AG04449 (cell line): ENCODE measurements around the gene RMI1.

Source experiments
- CTCF ChIA-PET: fragments of 350-600 bp; formaldehyde crosslinking; extraction: SDS; loops from one replicate; lab custom pipeline; 2021; ENCODE audit warnings: antibody characterized with exemption; lab: Yijun Ruan, JAX
- POLR2A ChIA-PET: fragments of 400-600, 350-600 bp; formaldehyde crosslinking; extraction: SDS; loops from one replicate; lab custom pipeline; 2020; ENCODE audit warnings: antibody characterized with exemption, inconsistent platforms; lab: Yijun Ruan, JAX
- DNase-seq: peaks from one replicate; pipeline ENCODE4 v3.0.0-alpha.2; 2010; ENCODE audit warnings: low read depth, low spot score
- H3K4me3 ChIP-seq: 2 replicates; pipeline ENCODE4 v1.5.1; 2011; ENCODE audit warnings: low read depth, mild to moderate bottlenecking, control low read depth, low read length
- TF ChIP-seq, protein P1 (sequence below): IDR thresholded peaks from one replicate; pipeline ENCODE4 v1.5.1; 2011; ENCODE audit warnings: mild to moderate bottlenecking, moderate library complexity, low read length, control low read depth, inconsistent platforms; ENCODE audit not compliant: insufficient read depth; ENCODE audit errors: missing control alignments

The RMI1 gene

DNA sequence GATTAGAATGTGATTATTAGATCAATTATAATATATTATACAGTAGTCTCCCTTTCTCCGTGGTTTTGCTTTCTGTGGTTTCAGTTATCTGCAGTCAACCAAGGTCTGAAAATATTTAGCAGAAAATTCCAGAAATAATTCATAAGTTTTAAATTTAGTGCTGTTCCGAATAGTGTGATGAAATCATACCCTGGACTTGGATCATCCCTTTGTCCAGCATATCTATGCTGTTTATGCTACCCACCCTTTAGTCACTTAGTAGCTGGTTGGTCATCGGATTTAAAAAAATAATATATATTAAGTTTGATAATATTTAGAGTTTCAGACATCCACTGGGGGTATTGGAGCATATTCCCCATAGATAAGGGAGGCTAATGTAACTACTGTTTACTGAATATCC is 19.6 kb downstream of the RMI1 start:
- POLR2A ChIA-PET, result no interaction called here
- CTCF ChIA-PET, result interaction anchor here (1.2 kb wide), 1 partner anchor 261 kb away, joined by 5 read pairs; no protein-coding TSS in a partner anchor
- TF ChIP-seq, protein P1, sequence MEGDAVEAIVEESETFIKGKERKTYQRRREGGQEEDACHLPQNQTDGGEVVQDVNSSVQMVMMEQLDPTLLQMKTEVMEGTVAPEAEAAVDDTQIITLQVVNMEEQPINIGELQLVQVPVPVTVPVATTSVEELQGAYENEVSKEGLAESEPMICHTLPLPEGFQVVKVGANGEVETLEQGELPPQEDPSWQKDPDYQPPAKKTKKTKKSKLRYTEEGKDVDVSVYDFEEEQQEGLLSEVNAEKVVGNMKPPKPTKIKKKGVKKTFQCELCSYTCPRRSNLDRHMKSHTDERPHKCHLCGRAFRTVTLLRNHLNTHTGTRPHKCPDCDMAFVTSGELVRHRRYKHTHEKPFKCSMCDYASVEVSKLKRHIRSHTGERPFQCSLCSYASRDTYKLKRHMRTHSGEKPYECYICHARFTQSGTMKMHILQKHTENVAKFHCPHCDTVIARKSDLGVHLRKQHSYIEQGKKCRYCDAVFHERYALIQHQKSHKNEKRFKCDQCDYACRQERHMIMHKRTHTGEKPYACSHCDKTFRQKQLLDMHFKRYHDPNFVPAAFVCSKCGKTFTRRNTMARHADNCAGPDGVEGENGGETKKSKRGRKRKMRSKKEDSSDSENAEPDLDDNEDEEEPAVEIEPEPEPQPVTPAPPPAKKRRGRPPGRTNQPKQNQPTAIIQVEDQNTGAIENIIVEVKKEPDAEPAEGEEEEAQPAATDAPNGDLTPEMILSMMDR, result no peak
- no peak overlapping the region for H3K4me3 ChIP-seq
- DNase-seq, result no peak

- CTCF ChIA-PET, result no interaction called here
- TF ChIP-seq, protein P1, result no peak
- POLR2A ChIA-PET, result no interaction called here
- DNase-seq, result no peak
- no peak overlapping the region for H3K4me3 ChIP-seq
These were observed 21.0 kb downstream of the RMI1 start for GRCh38 chr9:84001621-84002020.

DNA sequence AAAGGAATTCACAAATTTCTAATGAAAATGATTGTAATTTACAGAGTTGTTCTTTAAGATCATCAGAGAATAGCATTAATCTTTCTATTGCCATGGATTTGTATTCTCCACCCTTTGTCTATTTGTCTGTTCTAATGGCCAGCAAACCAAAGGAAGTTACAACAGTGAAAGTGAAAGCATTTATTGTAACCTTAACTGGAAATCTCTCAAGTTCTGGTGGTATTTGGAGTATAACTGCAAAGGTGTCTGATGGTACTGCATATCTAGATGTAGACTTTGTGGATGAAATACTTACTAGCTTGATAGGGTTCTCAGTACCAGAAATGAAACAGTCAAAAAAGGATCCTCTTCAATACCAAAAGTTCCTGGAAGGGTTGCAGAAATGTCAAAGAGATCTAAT is 21.7 kb downstream of the RMI1 start:
- CTCF ChIA-PET, result interaction anchor here (0.5 kb wide), 1 partner anchor 317 kb away, joined by 3 read pairs; no protein-coding TSS in a partner anchor
- POLR2A ChIA-PET, result no interaction called here
- DNase-seq, result no peak

GRCh38 chr9:84003246-84003645 is 22.6 kb downstream of the RMI1 start:
- DNase-seq, result no peak
- H3K4me3 ChIP-seq, result no peak overlapping the region
- ChIA-PET POLR2A (no interaction called here), CTCF (no interaction called here)
- TF ChIP-seq, protein P1, result no peak

More for the DNA sequence above, 21.7 kb downstream of the RMI1 start:
- H3K4me3 ChIP-seq, result no peak overlapping the region
- TF ChIP-seq, protein P1, result no peak

DNA sequence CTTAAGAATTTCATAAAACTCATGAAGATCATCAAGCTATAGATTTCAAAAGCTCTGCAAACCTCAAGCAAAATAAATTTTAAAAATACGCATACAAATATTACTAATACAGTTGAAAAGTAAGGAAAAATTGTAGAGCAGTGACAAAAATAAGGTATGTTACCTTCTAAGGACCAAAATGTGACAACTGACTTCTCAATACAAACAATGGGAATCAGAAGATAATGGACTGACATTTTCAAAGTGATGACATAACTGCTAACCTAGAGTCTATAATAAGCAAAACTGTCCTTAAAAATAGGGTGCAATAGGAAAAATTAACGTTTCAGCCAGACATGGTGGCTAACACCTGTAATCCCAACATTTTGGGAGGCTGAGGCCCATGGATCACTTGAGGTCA is 27.1 kb downstream of the RMI1 start:
- DNase-seq, result no peak
- POLR2A ChIA-PET, result no interaction called here
- TF ChIP-seq, protein P1, result no peak
- CTCF ChIA-PET, result no interaction called here
- H3K4me3 ChIP-seq, result no peak overlapping the region

GRCh38 chr9:84024041-84024575 is 43.5 kb downstream of the RMI1 start:
- CTCF ChIA-PET, result no interaction called here
- DNase-seq, result no peak
- H3K4me3 ChIP-seq, result no peak overlapping the region
- POLR2A ChIA-PET, result interaction anchor here (0.6 kb wide), 1 partner anchor 76 kb away, joined by 3 read pairs; no protein-coding TSS in a partner anchor
- TF ChIP-seq, protein P1, result no peak
